ENCODE data around the gene C10orf105.

Gene C10orf105, protein sequence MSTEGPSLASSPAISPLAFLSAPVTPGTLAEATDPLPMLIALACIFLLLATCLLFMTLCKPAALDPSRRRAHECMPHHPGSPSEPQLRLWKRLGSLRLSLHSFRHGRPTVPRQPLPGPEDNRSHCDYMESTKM

DNA sequence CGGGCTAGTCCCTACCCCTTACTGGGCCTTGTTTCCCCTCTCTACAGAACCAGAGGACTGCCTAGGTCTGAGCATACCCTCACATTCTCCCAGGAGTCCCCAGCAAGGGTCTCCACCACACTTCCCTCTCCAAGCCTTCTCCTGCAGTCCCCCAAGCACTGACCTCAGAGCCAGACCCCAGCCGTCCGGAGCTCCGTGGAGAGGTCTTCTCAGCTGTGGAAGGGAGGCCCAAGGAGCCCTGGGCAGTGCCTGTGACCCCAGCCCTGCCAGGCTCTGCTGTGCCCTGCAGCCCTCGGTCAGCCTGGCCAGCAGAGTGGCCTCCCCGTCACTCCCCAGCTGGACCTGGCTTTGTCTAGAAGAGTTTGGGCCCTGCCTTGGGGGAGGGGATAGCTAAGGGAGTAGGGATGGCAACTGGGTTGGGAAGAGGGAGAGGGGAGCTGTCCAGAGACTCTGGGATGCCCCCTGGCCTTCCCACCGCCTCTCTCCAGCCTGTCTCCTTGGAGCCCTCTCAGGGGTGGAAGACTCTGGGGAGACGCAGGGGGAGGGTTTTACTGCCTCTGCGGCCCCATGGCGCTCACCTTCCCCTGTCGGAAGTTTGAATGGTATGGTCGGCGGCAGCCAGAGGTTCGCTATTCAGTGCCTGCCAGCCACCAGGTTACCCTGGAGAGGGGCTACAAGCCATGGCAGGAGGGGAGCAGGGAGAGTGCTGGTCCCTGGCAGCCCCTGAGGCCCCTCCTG is at the start of gene C10orf105:
Gene C10orf105 (minus strand): TSS at position 315 of the 738 bp plus-strand sequence. CDS start 3,441 bp downstream, outside the sequence.
- H3K36me3 ChIP-seq (ENCODE audit: control insufficient read depth in 2 of 2, insufficient read depth in 1 of 2, low read length in 2 of 2) = no peaks in the 10 kb centered on the region
- H3K27ac ChIP-seq (ENCODE audit: extremely low read depth, low read depth, low read length) = no peak within 1 kb of the TSS
- POLR2A ChIA-PET = no interaction called here
- CTCF ChIA-PET = interaction anchor here (0.6 to 1.5 kb wide), 4 partner anchors 11 to 45 kb away, joined by 3 to 5 read pairs (median 4); no protein-coding TSS in a partner anchor
- no peaks in the 10 kb centered on the region for H3K9me3 ChIP-seq (ENCODE audit: control insufficient read depth, insufficient read depth, low read depth, low read length)
- H3K4me1 ChIP-seq (ENCODE audit: control insufficient read depth, insufficient read depth, low read length) = no peaks in the 10 kb centered on the region
- H3K4me3 ChIP-seq (ENCODE audit: low read depth, low read length) = no peak within 1 kb of the TSS
- TF ChIP-seq, protein P1, sequence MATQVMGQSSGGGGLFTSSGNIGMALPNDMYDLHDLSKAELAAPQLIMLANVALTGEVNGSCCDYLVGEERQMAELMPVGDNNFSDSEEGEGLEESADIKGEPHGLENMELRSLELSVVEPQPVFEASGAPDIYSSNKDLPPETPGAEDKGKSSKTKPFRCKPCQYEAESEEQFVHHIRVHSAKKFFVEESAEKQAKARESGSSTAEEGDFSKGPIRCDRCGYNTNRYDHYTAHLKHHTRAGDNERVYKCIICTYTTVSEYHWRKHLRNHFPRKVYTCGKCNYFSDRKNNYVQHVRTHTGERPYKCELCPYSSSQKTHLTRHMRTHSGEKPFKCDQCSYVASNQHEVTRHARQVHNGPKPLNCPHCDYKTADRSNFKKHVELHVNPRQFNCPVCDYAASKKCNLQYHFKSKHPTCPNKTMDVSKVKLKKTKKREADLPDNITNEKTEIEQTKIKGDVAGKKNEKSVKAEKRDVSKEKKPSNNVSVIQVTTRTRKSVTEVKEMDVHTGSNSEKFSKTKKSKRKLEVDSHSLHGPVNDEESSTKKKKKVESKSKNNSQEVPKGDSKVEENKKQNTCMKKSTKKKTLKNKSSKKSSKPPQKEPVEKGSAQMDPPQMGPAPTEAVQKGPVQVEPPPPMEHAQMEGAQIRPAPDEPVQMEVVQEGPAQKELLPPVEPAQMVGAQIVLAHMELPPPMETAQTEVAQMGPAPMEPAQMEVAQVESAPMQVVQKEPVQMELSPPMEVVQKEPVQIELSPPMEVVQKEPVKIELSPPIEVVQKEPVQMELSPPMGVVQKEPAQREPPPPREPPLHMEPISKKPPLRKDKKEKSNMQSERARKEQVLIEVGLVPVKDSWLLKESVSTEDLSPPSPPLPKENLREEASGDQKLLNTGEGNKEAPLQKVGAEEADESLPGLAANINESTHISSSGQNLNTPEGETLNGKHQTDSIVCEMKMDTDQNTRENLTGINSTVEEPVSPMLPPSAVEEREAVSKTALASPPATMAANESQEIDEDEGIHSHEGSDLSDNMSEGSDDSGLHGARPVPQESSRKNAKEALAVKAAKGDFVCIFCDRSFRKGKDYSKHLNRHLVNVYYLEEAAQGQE (tag by site-specific recombination; IDR thresholded peaks at IDR 0.05) = 0 out of 2 replicates have a peak, but pooled peaks have one; percentile 32
- TF ChIP-seq SP3 (tag by site-specific recombination; IDR thresholded peaks at IDR 0.05) (no peak), ZNF274 (IDR thresholded peaks at IDR 0.05; ENCODE audit: low read length) (no peak), ZNF274 (tag by site-specific recombination; IDR thresholded peaks at IDR 0.05; ENCODE audit: borderline replicate concordance) (no peak), ZNF132 (tag by site-specific recombination; IDR thresholded peaks at IDR 0.05; ENCODE audit: borderline replicate concordance) (no peak), ZNF366 (tag by site-specific recombination; conservative IDR thresholded peaks at IDR 0.05) (no peak), ZNF571 (tag by site-specific recombination; IDR thresholded peaks at IDR 0.05) (no peak), ZIC2 (tag by site-specific recombination; IDR thresholded peaks at IDR 0.05) (no peak), ZNF560 (tag by site-specific recombination; IDR thresholded peaks at IDR 0.05; ENCODE audit: borderline replicate concordance) (no peak)
- TF ChIP-seq, protein P2, sequence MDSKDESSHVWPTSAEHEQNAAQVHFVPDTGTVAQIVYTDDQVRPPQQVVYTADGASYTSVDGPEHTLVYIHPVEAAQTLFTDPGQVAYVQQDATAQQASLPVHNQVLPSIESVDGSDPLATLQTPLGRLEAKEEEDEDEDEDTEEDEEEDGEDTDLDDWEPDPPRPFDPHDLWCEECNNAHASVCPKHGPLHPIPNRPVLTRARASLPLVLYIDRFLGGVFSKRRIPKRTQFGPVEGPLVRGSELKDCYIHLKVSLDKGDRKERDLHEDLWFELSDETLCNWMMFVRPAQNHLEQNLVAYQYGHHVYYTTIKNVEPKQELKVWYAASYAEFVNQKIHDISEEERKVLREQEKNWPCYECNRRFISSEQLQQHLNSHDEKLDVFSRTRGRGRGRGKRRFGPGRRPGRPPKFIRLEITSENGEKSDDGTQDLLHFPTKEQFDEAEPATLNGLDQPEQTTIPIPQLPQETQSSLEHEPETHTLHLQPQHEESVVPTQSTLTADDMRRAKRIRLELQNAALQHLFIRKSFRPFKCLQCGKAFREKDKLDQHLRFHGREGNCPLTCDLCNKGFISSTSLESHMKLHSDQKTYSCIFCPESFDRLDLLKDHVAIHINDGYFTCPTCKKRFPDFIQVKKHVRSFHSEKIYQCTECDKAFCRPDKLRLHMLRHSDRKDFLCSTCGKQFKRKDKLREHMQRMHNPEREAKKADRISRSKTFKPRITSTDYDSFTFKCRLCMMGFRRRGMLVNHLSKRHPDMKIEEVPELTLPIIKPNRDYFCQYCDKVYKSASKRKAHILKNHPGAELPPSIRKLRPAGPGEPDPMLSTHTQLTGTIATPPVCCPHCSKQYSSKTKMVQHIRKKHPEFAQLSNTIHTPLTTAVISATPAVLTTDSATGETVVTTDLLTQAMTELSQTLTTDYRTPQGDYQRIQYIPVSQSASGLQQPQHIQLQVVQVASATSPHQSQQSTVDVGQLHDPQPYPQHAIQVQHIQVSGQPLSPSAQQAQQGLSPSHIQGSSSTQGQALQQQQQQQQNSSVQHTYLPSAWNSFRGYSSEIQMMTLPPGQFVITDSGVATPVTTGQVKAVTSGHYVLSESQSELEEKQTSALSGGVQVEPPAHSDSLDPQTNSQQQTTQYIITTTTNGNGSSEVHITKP (tag by site-specific recombination; IDR thresholded peaks at IDR 0.05) = peak; percentile 41; the same call in 1 of the 2 replicates
- TF ChIP-seq, protein P3, sequence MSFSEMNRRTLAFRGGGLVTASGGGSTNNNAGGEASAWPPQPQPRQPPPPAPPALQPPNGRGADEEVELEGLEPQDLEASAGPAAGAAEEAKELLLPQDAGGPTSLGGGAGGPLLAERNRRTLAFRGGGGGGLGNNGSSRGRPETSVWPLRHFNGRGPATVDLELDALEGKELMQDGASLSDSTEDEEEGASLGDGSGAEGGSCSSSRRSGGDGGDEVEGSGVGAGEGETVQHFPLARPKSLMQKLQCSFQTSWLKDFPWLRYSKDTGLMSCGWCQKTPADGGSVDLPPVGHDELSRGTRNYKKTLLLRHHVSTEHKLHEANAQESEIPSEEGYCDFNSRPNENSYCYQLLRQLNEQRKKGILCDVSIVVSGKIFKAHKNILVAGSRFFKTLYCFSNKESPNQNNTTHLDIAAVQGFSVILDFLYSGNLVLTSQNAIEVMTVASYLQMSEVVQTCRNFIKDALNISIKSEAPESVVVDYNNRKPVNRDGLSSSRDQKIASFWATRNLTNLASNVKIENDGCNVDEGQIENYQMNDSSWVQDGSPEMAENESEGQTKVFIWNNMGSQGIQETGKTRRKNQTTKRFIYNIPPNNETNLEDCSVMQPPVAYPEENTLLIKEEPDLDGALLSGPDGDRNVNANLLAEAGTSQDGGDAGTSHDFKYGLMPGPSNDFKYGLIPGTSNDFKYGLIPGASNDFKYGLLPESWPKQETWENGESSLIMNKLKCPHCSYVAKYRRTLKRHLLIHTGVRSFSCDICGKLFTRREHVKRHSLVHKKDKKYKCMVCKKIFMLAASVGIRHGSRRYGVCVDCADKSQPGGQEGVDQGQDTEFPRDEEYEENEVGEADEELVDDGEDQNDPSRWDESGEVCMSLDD (tag by site-specific recombination; IDR thresholded peaks at IDR 0.05) = no peak
- TF ChIP-seq, protein P4, sequence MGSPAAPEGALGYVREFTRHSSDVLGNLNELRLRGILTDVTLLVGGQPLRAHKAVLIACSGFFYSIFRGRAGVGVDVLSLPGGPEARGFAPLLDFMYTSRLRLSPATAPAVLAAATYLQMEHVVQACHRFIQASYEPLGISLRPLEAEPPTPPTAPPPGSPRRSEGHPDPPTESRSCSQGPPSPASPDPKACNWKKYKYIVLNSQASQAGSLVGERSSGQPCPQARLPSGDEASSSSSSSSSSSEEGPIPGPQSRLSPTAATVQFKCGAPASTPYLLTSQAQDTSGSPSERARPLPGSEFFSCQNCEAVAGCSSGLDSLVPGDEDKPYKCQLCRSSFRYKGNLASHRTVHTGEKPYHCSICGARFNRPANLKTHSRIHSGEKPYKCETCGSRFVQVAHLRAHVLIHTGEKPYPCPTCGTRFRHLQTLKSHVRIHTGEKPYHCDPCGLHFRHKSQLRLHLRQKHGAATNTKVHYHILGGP (tag by site-specific recombination; IDR thresholded peaks at IDR 0.05) = no peak
